Measurements from ENCODE around the gene TMEM154. TPM values are rescaled to one million over a fixed set of nuclear protein-coding genes. Genes with fewer than 3 reads are reported as not detected.

Gene TMEM154
- polyA plus RNA-seq, 4 donors, result 0.28 to 2.9 (median 1.5) TPM

GRCh38 chr4:152599095-152599494, 80.7 kb downstream of the TMEM154 start:
- no peak for DNase-seq (ENCODE audit: low read depth in 4 of 4, low spot score in 3 of 4)

- DNase-seq (ENCODE audit: low read depth in 4 of 4, low spot score in 3 of 4), result no peak
Observed at GRCh38 chr4:152598454-152598853, 81.3 kb downstream of the TMEM154 start.

- peak in 1 of 4 donors; percentile 18 for DNase-seq (ENCODE audit: low read depth in 4 of 4, low spot score in 3 of 4)
Observed at GRCh38 chr4:152594978-152595925, 84.5 kb downstream of the TMEM154 start.

- no peak for DNase-seq (ENCODE audit: low read depth in 4 of 4, low spot score in 3 of 4)
Observed at GRCh38 chr4:152594057-152594456, 85.7 kb downstream of the TMEM154 start.

- DNase-seq (ENCODE audit: low read depth in 4 of 4, low spot score in 3 of 4), result no peak
Observed at GRCh38 chr4:152591876-152592275, 87.9 kb downstream of the TMEM154 start.

GRCh38 chr4:152591396-152591795, 88.4 kb downstream of the TMEM154 start:
- DNase-seq (ENCODE audit: low read depth in 4 of 4, low spot score in 3 of 4), result no peak

GRCh38 chr4:152590179-152591031, 89.4 kb downstream of the TMEM154 start:
- no peak for DNase-seq (ENCODE audit: low read depth in 4 of 4, low spot score in 3 of 4)

GRCh38 chr4:152588869-152589268, 90.9 kb downstream of the TMEM154 start:
- DNase-seq (ENCODE audit: low read depth in 4 of 4, low spot score in 3 of 4), result no peak

GRCh38 chr4:152587127-152587526, 92.7 kb downstream of the TMEM154 start:
- no peak for DNase-seq (ENCODE audit: low read depth in 4 of 4, low spot score in 3 of 4)

- DNase-seq (ENCODE audit: low read depth in 4 of 4, low spot score in 3 of 4), result no peak
Observed at GRCh38 chr4:152586668-152587067, 93.1 kb downstream of the TMEM154 start.

GRCh38 chr4:152585023-152585441, 94.8 kb downstream of the TMEM154 start:
- DNase-seq (ENCODE audit: low read depth in 4 of 4, low spot score in 3 of 4), result no peak

GRCh38 chr4:152581536-152582160, 98.1 kb downstream of the TMEM154 start:
- DNase-seq (ENCODE audit: low read depth in 4 of 4, low spot score in 3 of 4), result no peak

- DNase-seq (ENCODE audit: low read depth in 4 of 4, low spot score in 3 of 4), result no peak
Observed at GRCh38 chr4:152579916-152580315, 99.9 kb downstream of the TMEM154 start.

GRCh38 chr4:152579107-152579764, 100.6 kb downstream of the TMEM154 start:
- DNase-seq (ENCODE audit: low read depth in 4 of 4, low spot score in 3 of 4), result no peak

- no peak for DNase-seq (ENCODE audit: low read depth in 4 of 4, low spot score in 3 of 4)
Observed at GRCh38 chr4:152578670-152579069, 101.1 kb downstream of the TMEM154 start.

GRCh38 chr4:152577708-152578396, 101.9 kb downstream of the TMEM154 start:
- DNase-seq (ENCODE audit: low read depth in 4 of 4, low spot score in 3 of 4), result no peak

GRCh38 chr4:152575533-152575932, 104.3 kb downstream of the TMEM154 start:
- no peak for DNase-seq (ENCODE audit: low read depth in 4 of 4, low spot score in 3 of 4)

GRCh38 chr4:152573861-152574260, 105.9 kb downstream of the TMEM154 start:
- DNase-seq (ENCODE audit: low read depth in 4 of 4, low spot score in 3 of 4), result no peak

GRCh38 chr4:152572417-152573086, 107.2 kb downstream of the TMEM154 start:
- no peak for DNase-seq (ENCODE audit: low read depth in 4 of 4, low spot score in 3 of 4)
